Right lobe of liver (tissue), 6 donors: ENCODE results near the gene ARSD. TPM values are rescaled to one million over a fixed set of nuclear protein-coding genes. Genes with fewer than 3 reads are reported as not detected.

Source experiments
- ATAC-seq, 4 donors: fragments of 200-7000 bp; cut with Tn5 transposase; one replicate each; pipeline ENCODE4 v1.9.1; 2020; ENCODE audit warnings: mild to moderate bottlenecking in 4 of 4, moderate library complexity in 4 of 4
- DNase-seq, 3 donors: peaks; one replicate each; pipeline ENCODE4 v3.0.0-alpha.2; 2020
- H3K27ac ChIP-seq, 3 donors: fragments of 200-600 bp; one replicate each; pipeline ENCODE4 v1.8.0; 2022
- H3K27me3 ChIP-seq, 2 donors: fragments of 200-600 bp; one replicate each; pipeline ENCODE4 v1.8.0; 2022
- H3K36me3 ChIP-seq, 4 donors: fragments of 200-600 bp; sonication (generic) in 1 of 4; one replicate each; pipeline versions ENCODE4 v1.5.1 to v1.8.0; 2017 to 2022; ENCODE audit warnings: control low read depth in 1 of 4
- H3K4me1 ChIP-seq, 4 donors: fragments of 200-600 bp; sonication (generic) in 1 of 4; one replicate each; pipeline versions ENCODE4 v1.5.1 to v1.8.0; 2017 to 2022; ENCODE audit warnings: control low read depth in 1 of 4
- H3K4me3 ChIP-seq, 3 donors: fragments of 200-600 bp; one replicate each; pipeline ENCODE4 v1.8.0; 2022
- H3K9me3 ChIP-seq, 4 donors: fragments of 200-600 bp; sonication (generic) in 1 of 4; one replicate each; pipeline versions ENCODE4 v1.5.1 to v1.8.0; 2017 to 2022; ENCODE audit warnings: control low read depth in 1 of 4
- POLR2A ChIP-seq: fragments of 450-650 bp; IDR thresholded peaks from one replicate; pipeline ENCODE4 v1.6.1; 2017; ENCODE audit warnings: antibody characterized with exemption, mild to moderate bottlenecking
- WGBS: methylation state at CpG from one replicate; pipeline ENCODE4 v1.1.6; 2018; ENCODE audit warnings: low coverage, low lambda C conversion rate; ENCODE audit not compliant: insufficient coverage; ENCODE audit errors: missing lambda C conversion rate; 5-methylcytosine and 5-hydroxymethylcytosine counted together
- intact Hi-C, 2 donors: fragments of 100-400 bp; cut with DNase I; formaldehyde crosslinking; loops; one replicate each; pipeline versions ENCODE4 v1.11.2 to v1.14.1; 2022
- total RNA-seq, 6 experiments: library from RNA; depleted of rRNA in 2 of 6; stranded (reverse); fragments of >200 nt in 2 of 6; fragmentation: NEBNext Ultra II Directional in 3 of 6; extraction: Animal tissue kit (Norgen Biotek cat#: 25700) in 3 of 6; gene quantifications; one replicate each; pipeline versions ENCODE4 v1.1.0 to v1.2.4, GENCODE V29; 2016 to 2023
- TF ChIP-seq, protein P1 (sequence below), 4 donors: fragments of 200-600 bp in 3 of 4; fragments of 450-650 bp in 1 of 4; IDR thresholded peaks; one replicate each; pipeline versions ENCODE4 v1.5.1 to v1.8.0; 2016 to 2022; ENCODE audit warnings: antibody characterized with exemption in 4 of 4, mild to moderate bottlenecking in 2 of 4
- donor health status: DM: no; HTN: yes; CAD: no.
- donor health status: DM: no; HTN: no; CAD: no.
- donor health status: DM: no; HTN: no; CAD: no.
- donor health status: DM: no; HTN: yes; CAD: no.
- donor health status: DM: no; HTN: yes; CAD: no.

ARSD gene
- total RNA-seq, 6 experiments from 2014 or later = 26.2 to 76.0 (median 34.2) TPM

DNA sequence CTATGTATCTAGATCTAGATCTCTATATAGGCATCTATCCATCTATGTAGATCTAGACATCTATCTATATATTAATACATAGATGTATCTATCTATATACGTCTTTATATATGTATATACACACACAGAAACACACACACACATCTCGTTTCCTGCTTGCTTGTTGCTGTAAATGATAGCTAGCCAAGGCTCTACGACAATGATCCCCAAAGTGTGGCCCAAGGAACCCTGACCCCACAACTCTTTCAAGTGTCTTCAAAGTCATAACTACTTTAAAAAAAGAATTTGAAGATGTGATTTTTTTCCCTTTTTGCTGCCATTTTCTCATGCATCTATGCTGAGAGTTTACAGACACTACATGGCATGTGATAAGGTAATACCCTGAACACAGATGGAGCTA is 71.6 kb downstream of the ARSD start:
- TF ChIP-seq, protein P1, sequence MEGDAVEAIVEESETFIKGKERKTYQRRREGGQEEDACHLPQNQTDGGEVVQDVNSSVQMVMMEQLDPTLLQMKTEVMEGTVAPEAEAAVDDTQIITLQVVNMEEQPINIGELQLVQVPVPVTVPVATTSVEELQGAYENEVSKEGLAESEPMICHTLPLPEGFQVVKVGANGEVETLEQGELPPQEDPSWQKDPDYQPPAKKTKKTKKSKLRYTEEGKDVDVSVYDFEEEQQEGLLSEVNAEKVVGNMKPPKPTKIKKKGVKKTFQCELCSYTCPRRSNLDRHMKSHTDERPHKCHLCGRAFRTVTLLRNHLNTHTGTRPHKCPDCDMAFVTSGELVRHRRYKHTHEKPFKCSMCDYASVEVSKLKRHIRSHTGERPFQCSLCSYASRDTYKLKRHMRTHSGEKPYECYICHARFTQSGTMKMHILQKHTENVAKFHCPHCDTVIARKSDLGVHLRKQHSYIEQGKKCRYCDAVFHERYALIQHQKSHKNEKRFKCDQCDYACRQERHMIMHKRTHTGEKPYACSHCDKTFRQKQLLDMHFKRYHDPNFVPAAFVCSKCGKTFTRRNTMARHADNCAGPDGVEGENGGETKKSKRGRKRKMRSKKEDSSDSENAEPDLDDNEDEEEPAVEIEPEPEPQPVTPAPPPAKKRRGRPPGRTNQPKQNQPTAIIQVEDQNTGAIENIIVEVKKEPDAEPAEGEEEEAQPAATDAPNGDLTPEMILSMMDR (IDR thresholded peaks at IDR 0.05) = no peak
- TF ChIP-seq POLR2A = no peak
- ATAC-seq (no peak), DNase-seq (no peak)
- H3K4me1 ChIP-seq = no peaks in the 10 kb centered on the region
- no peak overlapping the region for H3K27ac ChIP-seq
- no peak overlapping the region for H3K4me3 ChIP-seq
- no peaks in the 10 kb centered on the region for H3K9me3 ChIP-seq
- intact Hi-C loops = no loop called here
- H3K36me3 ChIP-seq = peaks cover 0 to 44% (median 13%) of the 10 kb centered on the region in 4 donors
- H3K27me3 ChIP-seq = no peaks in the 10 kb centered on the region
- WGBS = 87% methylated on average over 3 of the region's 3 CpGs

GRCh38 chrX:2855761-2856160 is 73.4 kb downstream of the ARSD start:
- H3K4me3 ChIP-seq = no peak overlapping the region
- no peaks in the 10 kb centered on the region for H3K4me1 ChIP-seq
- H3K9me3 ChIP-seq = no peaks in the 10 kb centered on the region
- DNase-seq (no peak), ATAC-seq (no peak)
- peaks cover 0 to 37% (median 13%) of the 10 kb centered on the region in 4 donors for H3K36me3 ChIP-seq
- H3K27me3 ChIP-seq = no peaks in the 10 kb centered on the region
- no peak overlapping the region for H3K27ac ChIP-seq
- intact Hi-C loops = no loop called here
- WGBS = 100% methylated on average over 1 of the region's 2 CpGs
- TF ChIP-seq POLR2A = no peak
- TF ChIP-seq, protein P1 (IDR thresholded peaks at IDR 0.05) = no peak

DNA sequence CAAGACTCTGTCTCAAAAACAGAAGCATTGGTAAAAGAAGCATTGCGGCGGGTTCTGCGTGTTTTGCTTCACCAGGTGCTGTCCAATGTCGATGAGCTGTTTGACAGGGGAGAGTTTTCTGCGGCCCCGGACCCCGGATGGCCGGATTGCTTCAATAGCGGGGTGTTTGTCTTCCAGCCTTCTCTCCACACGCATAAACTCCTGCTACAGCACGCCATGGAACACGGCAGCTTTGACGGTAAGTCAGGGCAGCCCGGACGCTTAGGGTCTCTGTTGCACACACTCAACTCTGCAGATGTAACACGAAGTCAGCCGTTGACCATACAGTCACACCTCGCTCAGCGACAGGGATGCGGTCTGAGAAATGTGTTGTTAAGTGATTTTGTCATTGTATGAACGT is 74.2 kb downstream of the ARSD start:
- TF ChIP-seq, protein P1 (IDR thresholded peaks at IDR 0.05) = no peak
- TF ChIP-seq POLR2A = no peak
- no peak overlapping the region for H3K4me3 ChIP-seq
- DNase-seq = no peak
- no peak overlapping the region for H3K27ac ChIP-seq
- H3K9me3 ChIP-seq = no peaks in the 10 kb centered on the region
- no peak for ATAC-seq
- 90% methylated on average over 6 of the region's 21 CpGs for WGBS
- peaks cover 0 to 31% (median 11%) of the 10 kb centered on the region in 4 donors for H3K36me3 ChIP-seq
- no peaks in the 10 kb centered on the region for H3K27me3 ChIP-seq
- intact Hi-C loops = no loop called here
- H3K4me1 ChIP-seq = no peaks in the 10 kb centered on the region

Other genes starting within 250 kb of the ARSD start
- 100 to 1,000 TPM in 5 of 6 experiments, 10 to 100 TPM in 1; 88.5 to 139 (median 119) TPM for gene CD99, start 238.0 kb downstream of the ARSD start, total RNA-seq
- under 1 TPM in 1 of 6 experiments, not detected in 5; 0.31 TPM for gene XG, start 177.3 kb downstream of the ARSD start, total RNA-seq
- gene GYG2, start 100.4 kb downstream of the ARSD start, total RNA-seq = 10 to 100 TPM; 17.6 to 27.7 (median 21.3) TPM
- gene ARSH, start 77.2 kb upstream of the ARSD start, total RNA-seq = not detected
- 1 to 10 TPM in 3 of 6 experiments, under 1 TPM in 3; 0.24 to 3.1 (median 1.0) TPM for gene ARSF, start 112.1 kb upstream of the ARSD start, total RNA-seq